ENCODE measurements around the gene SH3RF3. TPM values are rescaled to one million over a fixed set of nuclear protein-coding genes. Genes with fewer than 3 reads are reported as not detected.

SH3RF3 gene
- total and polyA plus RNA-seq, 2 of the 13 experiments (the other 11 are each of a cell fraction or from before 2014, with no cell fraction given): 0.04 TPM; not detected in 1

GRCh38 chr2:109523536-109524361 lies 394.7 kb downstream of the SH3RF3 start (continued):
- TF ChIP-seq CSRNP2 (CRISPR knock-in tag; conservative IDR thresholded peaks at IDR 0.05; ENCODE audit: low read depth): no peak
- no peak for TF ChIP-seq ARID2 (CRISPR knock-in tag; IDR thresholded peaks at IDR 0.05; ENCODE audit: borderline replicate concordance)
- peak; percentile 95 for TF ChIP-seq CEBPB (IDR thresholded peaks at IDR 0.05; ENCODE audit: borderline replicate concordance, low read depth, low read length)
- TF ChIP-seq ZC3H4 (CRISPR knock-in tag; IDR thresholded peaks at IDR 0.05; ENCODE audit: borderline replicate concordance): no peak
- no peak for TF ChIP-seq ZNF841 (CRISPR knock-in tag; IDR thresholded peaks at IDR 0.05; ENCODE audit: borderline replicate concordance)
- TF ChIP-seq, protein P1, sequence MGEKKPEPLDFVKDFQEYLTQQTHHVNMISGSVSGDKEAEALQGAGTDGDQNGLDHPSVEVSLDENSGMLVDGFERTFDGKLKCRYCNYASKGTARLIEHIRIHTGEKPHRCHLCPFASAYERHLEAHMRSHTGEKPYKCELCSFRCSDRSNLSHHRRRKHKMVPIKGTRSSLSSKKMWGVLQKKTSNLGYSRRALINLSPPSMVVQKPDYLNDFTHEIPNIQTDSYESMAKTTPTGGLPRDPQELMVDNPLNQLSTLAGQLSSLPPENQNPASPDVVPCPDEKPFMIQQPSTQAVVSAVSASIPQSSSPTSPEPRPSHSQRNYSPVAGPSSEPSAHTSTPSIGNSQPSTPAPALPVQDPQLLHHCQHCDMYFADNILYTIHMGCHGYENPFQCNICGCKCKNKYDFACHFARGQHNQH (CRISPR knock-in tag; IDR thresholded peaks at IDR 0.05): no peak
- no peak for TF ChIP-seq ZNF562 (CRISPR knock-in tag; IDR thresholded peaks at IDR 0.05; ENCODE audit: borderline replicate concordance)
- no peak for TF ChIP-seq FOXA1 (IDR thresholded peaks at IDR 0.05)
- 0 out of 2 replicates have a peak, but pooled peaks have one; percentile 3 for TF ChIP-seq FOXA1 (CRISPR knock-in tag; IDR thresholded peaks at IDR 0.05)
- no peak for TF ChIP-seq POLR2AphosphoS5 (IDR thresholded peaks at IDR 0.05; ENCODE audit: low read depth, low read length)
- TF ChIP-seq HDAC2 (CRISPR knock-in tag; IDR thresholded peaks at IDR 0.05): peak; percentile 47; the same call in 1 of the 2 replicates
- TF ChIP-seq ZNF280B (CRISPR knock-in tag; IDR thresholded peaks at IDR 0.05; ENCODE audit: borderline replicate concordance): no peak
- TF ChIP-seq ZNF292 (CRISPR knock-in tag; IDR thresholded peaks at IDR 0.05; ENCODE audit: borderline replicate concordance, low read depth): peak; percentile 69; the same call in 1 of the 2 replicates
- peak; percentile 53 to 70; a peak in 3 of 4 replicates for TF ChIP-seq NR2F1 (CRISPR knock-in tag; IDR thresholded peaks at IDR 0.05)
- TF ChIP-seq GTF3A (CRISPR knock-in tag; conservative IDR thresholded peaks at IDR 0.05): no peak
- TF ChIP-seq ZNF782 (CRISPR knock-in tag; IDR thresholded peaks at IDR 0.05; ENCODE audit: borderline replicate concordance): no peak
- TF ChIP-seq, protein P2, sequence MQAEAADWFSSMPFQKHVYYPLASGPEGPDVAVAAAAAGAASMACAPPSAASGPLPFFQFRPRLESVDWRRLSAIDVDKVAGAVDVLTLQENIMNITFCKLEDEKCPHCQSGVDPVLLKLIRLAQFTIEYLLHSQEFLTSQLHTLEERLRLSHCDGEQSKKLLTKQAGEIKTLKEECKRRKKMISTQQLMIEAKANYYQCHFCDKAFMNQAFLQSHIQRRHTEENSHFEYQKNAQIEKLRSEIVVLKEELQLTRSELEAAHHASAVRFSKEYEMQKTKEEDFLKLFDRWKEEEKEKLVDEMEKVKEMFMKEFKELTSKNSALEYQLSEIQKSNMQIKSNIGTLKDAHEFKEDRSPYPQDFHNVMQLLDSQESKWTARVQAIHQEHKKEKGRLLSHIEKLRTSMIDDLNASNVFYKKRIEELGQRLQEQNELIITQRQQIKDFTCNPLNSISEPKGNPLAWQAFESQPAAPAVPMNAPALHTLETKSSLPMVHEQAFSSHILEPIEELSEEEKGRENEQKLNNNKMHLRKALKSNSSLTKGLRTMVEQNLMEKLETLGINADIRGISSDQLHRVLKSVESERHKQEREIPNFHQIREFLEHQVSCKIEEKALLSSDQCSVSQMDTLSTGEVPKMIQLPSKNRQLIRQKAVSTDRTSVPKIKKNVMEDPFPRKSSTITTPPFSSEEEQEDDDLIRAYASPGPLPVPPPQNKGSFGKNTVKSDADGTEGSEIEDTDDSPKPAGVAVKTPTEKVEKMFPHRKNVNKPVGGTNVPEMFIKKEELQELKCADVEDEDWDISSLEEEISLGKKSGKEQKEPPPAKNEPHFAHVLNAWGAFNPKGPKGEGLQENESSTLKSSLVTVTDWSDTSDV (CRISPR knock-in tag; IDR thresholded peaks at IDR 0.05): no peak
- TF ChIP-seq, protein P3, sequence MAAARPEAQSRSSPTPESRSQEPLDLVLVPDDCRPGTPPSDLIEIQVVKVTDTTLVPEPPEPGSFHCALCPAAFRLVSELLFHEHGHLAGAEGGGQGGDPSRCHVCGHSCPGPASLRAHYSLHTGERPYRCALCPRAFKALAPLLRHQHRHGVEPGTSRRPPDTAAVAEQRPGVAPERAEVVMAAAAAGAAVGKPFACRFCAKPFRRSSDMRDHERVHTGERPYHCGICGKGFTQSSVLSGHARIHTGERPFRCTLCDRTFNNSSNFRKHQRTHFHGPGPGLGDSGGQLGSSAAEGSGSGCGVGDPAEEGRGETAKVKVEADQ (CRISPR knock-in tag; IDR thresholded peaks at IDR 0.05; ENCODE audit: borderline replicate concordance): no peak
- TF ChIP-seq NR3C1 (CRISPR knock-in tag; IDR thresholded peaks at IDR 0.05): no peak
